ENCODE results near the gene CAP1.

- no peak for TF ChIP-seq CTCF (IDR thresholded peaks at IDR 0.05)
- TF ChIP-seq POLR2A (IDR thresholded peaks at IDR 0.05) = no peak
- TF ChIP-seq EP300 (IDR thresholded peaks at IDR 0.05; ENCODE audit: low read depth) = no peak
- TF ChIP-seq POLR2AphosphoS5 (IDR thresholded peaks at IDR 0.05) = no peak
Observed at GRCh38 chr1:40042341-40042740, 1.8 kb downstream of the CAP1 start.

Measured in transverse colon (tissue), 4 donors.